Measurements from ENCODE around the gene NOBOX. TPM values are rescaled to one million over a fixed set of nuclear protein-coding genes. Genes with fewer than 3 reads are reported as not detected.

NOBOX gene
- total and polyA plus RNA-seq, 10 of the 15 experiments (the other 5 are each of a cell fraction or from before 2014, with no cell fraction given), result not detected

DNA sequence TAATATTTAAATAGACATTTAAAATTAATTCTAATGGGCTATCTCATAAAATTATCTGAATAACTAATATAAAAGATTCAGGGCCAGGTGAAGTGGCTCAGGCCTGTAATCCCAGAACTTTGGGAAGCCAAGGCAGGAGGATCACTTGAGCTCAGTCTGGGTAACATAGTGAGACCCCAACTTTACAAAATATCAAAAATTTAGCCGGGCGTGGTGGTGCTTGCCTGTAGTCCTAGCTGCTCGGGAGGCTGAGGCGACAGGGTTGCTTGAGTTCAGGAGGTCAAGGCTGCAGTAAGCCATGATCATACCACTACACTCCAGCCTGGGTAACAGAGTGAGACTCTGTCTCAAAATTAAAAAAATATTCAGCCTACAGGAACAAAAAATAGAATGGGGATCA, 12.5 kb downstream of the NOBOX start:
- Histone ChIP-seq H3K4me2 (ENCODE audit: control insufficient read depth, insufficient read depth) (no peak overlapping the region), H2AFZ (ENCODE audit: control insufficient read depth, low read depth, low read length) (no peak overlapping the region), H4K20me1 (ENCODE audit: control insufficient read depth, insufficient read depth) (no peaks in the 10 kb centered on the region), H3K36me3 (ENCODE audit: control insufficient read depth in 2 of 2, insufficient read depth in 2 of 2, low read length in 1 of 2) (no peaks in the 10 kb centered on the region), H3K4me3 (no peak overlapping the region), H3K27me3 (replicated peaks in 1 of 2; ENCODE audit: control insufficient read depth in 2 of 2, insufficient read depth in 2 of 2, low read length in 1 of 2) (no peaks in the 10 kb centered on the region), H3K27ac (ENCODE audit: control insufficient read depth, insufficient read depth) (no peak overlapping the region), H3K9me3 (replicated peaks; ENCODE audit: control insufficient read depth, insufficient read depth, low read length) (no peaks in the 10 kb centered on the region), H3K9ac (ENCODE audit: control insufficient read depth, insufficient read depth, low read length) (no peak overlapping the region), H3K4me1 (ENCODE audit: control insufficient read depth, insufficient read depth, low read length) (no peaks in the 10 kb centered on the region), H3K79me2 (ENCODE audit: control insufficient read depth, insufficient read depth, low read length) (no peaks in the 10 kb centered on the region)
- DNase-seq (ENCODE audit: low read depth, low spot score) (no peak), ATAC-seq (no peak), FAIRE-seq (no peak)
- RAD21 ChIA-PET (ENCODE audit: unreplicated experiment), result interaction anchor here (2.0 kb wide), 1 partner anchor 46 kb away, joined by 6 read pairs; no protein-coding TSS in a partner anchor
- POLR2A ChIA-PET, result no interaction called here
- CTCF ChIA-PET, result interaction anchor here (0.7 to 3.3 kb wide), 9 partner anchors 8 to 392 kb away, joined by 3 to 14 read pairs (median 6); no protein-coding TSS in a partner anchor
- SMC1A ChIA-PET (ENCODE audit: uncharacterized antibody, unreplicated experiment), result interaction anchor here (0.7 to 1.5 kb wide), 2 partner anchors 9 to 46 kb away, joined by 3 to 5 read pairs; no protein-coding TSS in a partner anchor
- BruUV-seq (replicated peaks), result no TSS peak
- intact Hi-C loops (cut with micrococcal nuclease; ENCODE audit: unreplicated experiment), result loop anchor here (5.0 kb wide), 2 partner anchors 46 to 214 kb away; no protein-coding TSS in a partner anchor
- TF ChIP-seq SMAD5 (IDR thresholded peaks at IDR 0.05; ENCODE audit: low read depth), result no peak
- TF ChIP-seq TAF1 (IDR thresholded peaks at IDR 0.05; ENCODE audit: borderline replicate concordance, low read depth, low read length), result no peak
- TF ChIP-seq CHD2 (IDR thresholded peaks at IDR 0.05; ENCODE audit: borderline replicate concordance, low read depth, low read length), result no peak
- TF ChIP-seq SP1 (IDR thresholded peaks at IDR 0.05; ENCODE audit: low read depth, low read length), result no peak
- TF ChIP-seq, protein P1, sequence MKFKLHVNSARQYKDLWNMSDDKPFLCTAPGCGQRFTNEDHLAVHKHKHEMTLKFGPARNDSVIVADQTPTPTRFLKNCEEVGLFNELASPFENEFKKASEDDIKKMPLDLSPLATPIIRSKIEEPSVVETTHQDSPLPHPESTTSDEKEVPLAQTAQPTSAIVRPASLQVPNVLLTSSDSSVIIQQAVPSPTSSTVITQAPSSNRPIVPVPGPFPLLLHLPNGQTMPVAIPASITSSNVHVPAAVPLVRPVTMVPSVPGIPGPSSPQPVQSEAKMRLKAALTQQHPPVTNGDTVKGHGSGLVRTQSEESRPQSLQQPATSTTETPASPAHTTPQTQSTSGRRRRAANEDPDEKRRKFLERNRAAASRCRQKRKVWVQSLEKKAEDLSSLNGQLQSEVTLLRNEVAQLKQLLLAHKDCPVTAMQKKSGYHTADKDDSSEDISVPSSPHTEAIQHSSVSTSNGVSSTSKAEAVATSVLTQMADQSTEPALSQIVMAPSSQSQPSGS (IDR thresholded peaks at IDR 0.05; ENCODE audit: low read length), result no peak
- no peak for TF ChIP-seq NFYA (IDR thresholded peaks at IDR 0.05; ENCODE audit: borderline replicate concordance, low read depth, low read length)
- no peak for TF ChIP-seq WRNIP1 (IDR thresholded peaks at IDR 0.05; ENCODE audit: borderline replicate concordance, low read depth, low read length)
- no peak for TF ChIP-seq NRF1 (conservative IDR thresholded peaks at IDR 0.05; ENCODE audit: low read depth, low read length)
- WGBS (ENCODE audit: insufficient coverage, insufficient replicate concordance, low lambda C conversion rate, missing lambda C conversion rate), result 60% methylated on average over 4 of the region's 4 CpGs
- in situ Hi-C loops (cut with MboI), result loop anchor here (25.0 kb wide), 1 partner anchor 479 kb away; the partner anchor contains the start of gene TCAF1

All from GM12878 (cell line).